Stimulated activated CD4-positive, alpha-beta T cell treated with anti-CD3 and anti-CD28 coated beads, Interleukin-2, amount 100 ng/mL, for 48 hours (primary cell): ENCODE results near the gene CRAT.

Experiments
- DNase-seq, 2 donors: peaks; one replicate each; pipeline ENCODE4 v3.0.0-alpha.2; 2020

The CRAT gene

GRCh38 chr9:129080601-129081387, 29.8 kb downstream of the CRAT start, which contains the start of gene DOLPP1:
Gene DOLPP1, plus strand, starts transcription at chr9:129081111. Its CDS starts 21 bp downstream, at chr9:129081132.
- peak; percentile 97 for DNase-seq

DNA sequence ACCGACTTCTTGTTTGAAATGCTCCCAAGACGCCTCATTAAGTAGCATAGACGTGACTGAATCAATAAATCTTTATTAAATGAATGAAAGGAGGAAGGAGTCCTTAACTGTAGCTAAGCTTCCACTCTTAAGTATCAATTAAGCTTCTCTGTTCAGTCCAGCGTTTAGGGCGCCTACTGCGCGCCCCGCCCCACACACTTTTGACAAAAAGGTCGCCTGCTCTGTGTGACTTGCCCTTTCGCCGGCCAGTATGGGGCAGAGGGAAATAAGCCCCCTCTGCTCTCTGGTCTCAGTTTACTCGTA, 30.3 kb downstream of the CRAT start:
- DNase-seq, result no peak

DNA sequence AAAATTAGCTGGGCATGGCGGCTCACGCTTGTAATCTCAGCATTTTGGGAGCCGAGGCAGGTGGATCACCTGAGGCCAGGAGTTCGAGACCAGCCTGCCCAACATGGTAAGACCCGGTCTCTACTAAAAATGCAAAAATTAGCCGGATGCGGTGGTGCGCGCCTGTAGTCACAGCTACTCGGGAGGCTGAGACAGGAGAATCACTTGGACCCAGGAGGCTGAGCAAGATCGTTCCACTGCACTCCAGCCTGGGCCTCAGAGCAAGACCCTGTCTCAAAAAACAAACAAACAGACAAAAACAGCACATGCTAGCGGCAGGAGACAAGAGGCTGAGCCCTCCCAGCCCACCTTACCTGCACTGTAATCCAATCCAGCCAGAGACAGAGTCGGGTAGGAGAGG, 30.8 kb downstream of the CRAT start:
- no peak for DNase-seq

- no peak for DNase-seq
Observed at GRCh38 chr9:129078691-129079503, 31.7 kb downstream of the CRAT start.

GRCh38 chr9:129077236-129077635, 33.4 kb downstream of the CRAT start:
- no peak for DNase-seq

DNA sequence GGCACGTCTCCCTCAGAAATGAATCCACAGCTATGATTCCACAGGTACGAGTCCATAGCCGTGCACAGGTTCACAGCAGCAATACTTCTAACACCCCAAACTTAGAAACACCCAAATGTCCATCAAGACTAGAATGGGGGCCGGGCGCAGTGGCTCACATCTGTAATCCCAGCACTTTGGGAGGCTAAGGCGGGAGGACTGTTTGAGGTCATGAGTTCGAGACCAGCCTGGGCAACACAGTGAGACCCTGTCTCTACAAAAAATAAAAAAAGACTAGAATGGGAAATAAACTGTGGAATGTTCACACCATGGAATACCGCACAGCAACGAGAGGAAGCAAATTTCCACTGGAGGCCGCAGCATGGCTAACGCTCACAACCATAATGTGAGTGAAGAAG, 34.0 kb downstream of the CRAT start:
- no peak for DNase-seq

GRCh38 chr9:129075996-129076639, 34.5 kb downstream of the CRAT start:
- no peak for DNase-seq

DNA sequence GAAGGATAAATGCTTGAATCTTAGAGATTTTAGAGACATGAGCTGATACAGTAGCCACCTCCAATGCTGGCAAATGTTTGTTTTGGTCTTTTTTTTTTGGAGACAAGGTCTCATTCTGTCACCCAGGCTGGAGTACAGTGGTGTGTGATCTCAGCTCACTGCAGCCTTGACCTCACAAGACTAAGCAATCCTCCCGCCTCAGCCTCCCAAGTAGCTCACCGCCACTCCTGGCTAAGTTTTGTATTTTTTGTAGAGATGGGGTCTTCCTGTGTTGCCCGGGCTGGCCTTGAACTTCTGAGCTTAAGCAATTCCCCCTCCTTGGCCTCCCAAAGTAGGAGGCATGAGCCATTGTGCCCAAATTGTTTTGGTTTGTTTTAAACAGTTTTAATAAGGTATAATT, 36.5 kb downstream of the CRAT start:
- no peak for DNase-seq

DNA sequence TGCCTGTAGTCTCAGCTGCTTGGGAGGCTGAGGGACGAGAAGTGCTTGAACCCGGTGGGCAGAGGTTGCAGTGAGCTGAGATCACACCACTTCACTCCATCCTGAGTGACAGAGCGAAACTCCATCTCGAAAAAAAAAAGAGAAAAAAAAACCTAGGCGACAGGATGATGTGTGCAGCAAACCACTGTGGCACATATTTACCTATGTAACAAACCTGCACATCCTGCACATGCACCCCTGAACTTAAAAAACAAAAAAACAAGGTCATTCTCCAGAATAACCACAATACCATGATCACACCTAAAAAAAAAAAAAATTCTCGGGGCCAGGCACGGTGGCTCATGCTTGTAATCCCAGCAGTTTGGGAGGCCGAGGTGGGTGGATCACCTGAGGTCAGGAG, 37.2 kb downstream of the CRAT start:
- DNase-seq, result no peak

GRCh38 chr9:129072171-129072570, 38.4 kb downstream of the CRAT start:
- no peak for DNase-seq

DNA sequence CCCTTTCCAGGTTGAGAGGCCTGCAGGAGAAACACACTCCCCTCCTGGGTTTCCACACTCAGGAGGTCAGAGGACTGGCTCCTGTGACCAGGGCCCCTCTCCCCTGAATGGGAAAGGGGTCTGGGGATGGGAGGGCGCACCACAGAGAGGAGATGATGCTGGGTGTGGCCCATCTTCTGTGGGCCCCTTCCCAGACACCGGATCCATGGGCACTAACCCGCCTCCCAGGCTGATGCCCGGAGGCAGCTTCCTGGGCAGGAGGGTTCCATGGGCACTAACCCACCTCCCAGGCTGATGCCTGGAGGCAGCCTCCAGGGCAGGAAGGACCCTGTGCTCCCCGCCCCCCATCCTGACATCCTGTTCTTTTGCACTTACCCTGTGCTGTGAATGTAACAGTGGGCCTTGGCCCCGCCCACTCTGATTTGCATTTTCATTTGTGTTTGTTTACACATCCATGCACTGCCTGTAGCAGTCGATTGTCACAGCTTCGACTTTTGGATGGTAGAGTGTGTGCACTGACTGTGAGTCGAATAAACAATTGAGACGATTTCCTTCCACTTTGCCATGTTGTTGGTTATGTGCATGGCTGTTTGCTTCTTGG, 39.0 kb downstream of the CRAT start:
- no peak for DNase-seq

GRCh38 chr9:129070696-129071525, 39.7 kb downstream of the CRAT start:
- DNase-seq, result no peak

DNA sequence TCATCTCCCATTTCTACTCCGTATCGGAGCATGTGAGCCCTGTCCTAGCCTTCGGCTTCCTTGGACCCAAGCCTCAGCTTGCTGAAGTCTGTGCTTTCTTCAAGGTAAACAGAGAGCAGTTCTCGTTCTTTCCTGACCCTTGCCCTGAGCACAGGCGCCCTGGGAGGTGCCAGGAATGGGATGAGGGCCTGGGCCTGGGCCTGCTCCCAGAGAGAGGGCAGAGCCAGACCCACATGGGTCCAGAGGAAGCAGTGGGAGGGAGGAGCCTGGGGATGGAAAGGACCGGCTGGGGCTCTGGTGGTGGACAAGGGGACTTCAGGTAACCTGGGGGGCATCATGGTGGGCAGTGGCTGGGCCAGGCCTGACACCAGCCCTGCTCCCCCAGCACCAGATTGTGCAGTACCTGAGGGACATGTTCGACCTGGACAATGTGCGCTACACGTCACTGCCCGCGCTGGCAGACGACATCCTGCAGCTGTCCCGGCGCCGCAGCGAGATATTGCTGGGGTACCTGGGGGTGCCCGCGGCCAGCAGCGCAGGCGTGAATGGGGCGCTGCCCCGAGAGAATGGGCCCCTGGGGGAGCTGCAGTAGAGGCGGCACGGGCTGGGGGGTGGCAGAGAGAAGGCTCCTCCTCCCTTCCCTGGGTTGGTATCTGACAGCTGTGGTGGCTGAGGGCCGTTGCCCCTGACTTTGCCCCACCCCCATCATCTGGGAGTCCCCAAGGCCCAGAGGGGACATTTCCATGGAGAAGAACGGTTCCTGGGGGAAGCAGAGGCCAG, 40.5 kb downstream of the CRAT start:
- no peak for DNase-seq

DNA sequence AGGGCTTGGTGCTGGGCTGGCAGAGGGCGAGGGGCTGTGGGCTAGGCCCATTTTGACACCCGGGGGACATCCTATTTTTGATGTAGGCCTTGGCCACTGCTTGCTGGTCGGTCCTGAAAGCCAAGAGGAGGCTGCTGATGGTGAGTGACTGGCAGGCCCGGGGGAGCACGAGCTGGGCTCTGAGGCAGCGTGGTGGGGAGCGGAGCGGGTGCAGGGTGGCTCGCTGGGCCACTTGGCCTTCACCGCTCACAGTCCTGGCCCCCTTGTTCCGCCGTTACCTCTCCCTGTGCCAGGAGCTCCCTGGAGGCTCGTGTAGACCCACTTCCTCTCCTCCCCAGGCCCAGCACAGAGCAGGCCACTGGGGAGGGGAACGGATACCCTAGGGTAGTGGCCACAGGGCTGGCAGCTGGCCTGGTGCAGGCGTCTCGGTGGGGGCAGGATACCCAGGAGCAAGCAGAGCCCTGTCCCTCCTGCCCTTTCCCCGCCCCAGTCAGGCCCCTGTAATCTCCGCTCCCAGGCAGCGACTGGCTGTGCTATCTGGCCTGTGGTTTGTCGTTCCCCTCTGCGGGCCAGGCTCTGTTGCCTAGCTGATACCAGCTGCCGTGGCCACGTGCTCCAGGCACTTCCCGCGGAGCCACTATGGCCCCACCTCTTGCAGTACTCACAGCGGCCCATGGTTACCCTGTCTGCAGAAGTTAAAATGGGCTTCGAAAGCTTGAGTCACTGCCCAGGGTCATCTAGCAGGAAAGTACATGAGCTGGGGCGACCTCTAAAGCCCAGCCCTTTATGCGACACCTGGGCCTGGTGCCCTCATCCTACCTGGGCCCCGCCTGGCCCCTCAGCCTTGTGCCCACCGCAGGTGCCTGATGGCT, 41.4 kb downstream of the CRAT start:
- DNase-seq, result peak; percentile 23 to 40

DNA sequence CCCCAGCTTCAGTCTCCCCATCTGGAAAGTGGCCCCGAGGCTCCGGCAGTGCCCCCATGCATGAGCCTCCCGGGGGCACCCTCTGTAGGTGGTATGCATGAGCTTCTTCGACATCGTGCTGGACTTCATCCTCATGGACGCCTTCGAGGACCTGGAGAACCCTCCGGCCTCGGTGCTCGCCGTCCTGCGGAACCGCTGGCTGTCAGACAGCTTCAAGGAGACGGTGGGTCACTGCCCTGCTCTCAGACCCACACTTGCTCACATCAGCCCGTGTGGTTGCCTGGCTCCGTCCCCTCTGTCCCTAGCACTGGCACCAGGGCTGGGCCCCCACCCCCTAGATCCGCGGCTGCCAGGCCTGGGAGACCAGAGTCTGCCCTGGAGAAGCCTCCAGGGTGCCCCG, 42.5 kb downstream of the CRAT start:
- no peak for DNase-seq

GRCh38 chr9:129064499-129064908, 46.1 kb downstream of the CRAT start:
- no peak for DNase-seq

GRCh38 chr9:129063061-129063460, 47.5 kb downstream of the CRAT start:
- DNase-seq, result no peak

DNA sequence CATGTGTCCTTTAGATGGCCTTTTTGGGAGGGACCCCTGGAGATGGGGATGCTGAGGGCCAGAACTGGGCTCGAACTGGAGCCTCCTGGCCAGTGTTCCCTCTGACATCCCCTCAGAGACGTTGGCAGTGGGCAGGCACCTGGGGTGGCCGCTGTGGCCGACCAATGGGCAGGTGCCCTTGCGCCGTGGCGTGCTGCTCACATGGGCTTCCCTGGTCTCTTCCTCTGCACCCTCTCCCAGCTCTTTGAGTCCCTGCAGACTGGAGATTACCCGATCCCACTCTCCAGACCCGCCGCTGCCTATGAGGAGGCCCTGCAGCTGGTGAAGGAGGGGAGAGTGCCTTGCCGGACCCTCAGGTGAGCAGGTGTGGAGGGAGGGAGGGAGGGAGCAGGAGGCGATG, 49.6 kb downstream of the CRAT start:
- no peak for DNase-seq

DNA sequence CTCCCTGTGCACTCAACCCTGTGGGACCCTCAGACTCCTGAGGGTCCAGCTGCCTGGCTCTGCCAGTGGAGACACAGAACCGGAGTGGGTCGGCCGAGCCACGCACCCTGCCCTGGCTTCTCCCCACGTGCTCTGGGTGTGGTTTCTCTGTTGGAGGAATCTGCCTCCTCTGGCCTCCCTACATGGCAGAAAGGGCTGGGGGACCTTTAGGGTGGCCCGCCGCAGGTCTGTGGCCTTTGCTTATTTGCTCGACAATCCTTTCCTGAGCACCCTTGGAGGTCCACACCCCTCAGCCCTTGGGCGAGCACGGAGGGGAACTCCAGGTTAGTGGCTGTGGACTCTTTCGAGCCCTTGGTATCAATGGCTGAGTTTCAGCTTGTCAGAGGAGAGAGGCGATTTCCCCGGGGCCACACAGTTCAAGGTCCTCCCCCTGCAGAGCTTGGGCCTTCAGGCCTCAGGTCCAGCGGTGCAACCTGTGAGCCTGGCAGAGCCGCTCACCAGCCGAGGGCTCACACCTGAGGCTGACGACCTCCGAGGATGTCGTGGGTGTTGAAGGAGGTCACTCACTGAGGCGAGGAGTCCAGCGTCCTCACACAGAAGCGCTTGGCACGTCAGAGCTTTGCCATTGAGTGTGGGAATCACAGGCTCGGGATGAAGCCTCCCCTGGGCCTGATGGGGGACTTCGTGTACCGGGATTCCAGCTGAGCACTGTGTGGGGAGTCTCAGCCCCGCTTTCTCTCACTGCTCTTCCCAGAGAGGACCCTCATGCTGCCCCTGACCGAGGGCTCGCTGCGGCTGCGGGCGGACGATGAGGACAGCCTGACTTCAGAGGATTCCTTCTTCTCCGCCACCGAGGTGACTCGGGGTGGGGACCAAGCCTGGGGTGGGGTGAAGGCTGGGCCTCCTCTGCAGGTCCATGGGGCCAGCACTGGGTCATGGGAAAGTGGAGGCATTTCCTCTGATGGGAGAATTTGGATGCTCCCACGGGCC, 50.5 kb downstream of the CRAT start:
- no peak for DNase-seq
